ENCODE data around the gene HDAC9.

The HDAC9 gene

DNA sequence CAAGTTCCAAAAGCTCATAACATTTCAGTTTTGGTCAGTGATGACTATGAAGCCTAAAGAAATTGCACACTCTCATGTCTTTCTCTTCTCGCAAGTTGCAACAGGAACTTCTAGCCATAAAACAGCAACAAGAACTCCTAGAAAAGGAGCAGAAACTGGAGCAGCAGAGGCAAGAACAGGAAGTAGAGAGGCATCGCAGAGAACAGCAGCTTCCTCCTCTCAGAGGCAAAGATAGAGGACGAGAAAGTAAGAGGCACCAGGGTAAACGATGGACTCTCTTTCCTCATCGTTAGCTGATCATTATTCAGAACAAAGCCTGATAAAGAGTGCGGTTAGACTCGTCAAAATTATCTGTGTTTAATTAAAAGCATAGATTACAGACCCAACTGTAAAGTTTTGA lies 94.7 kb downstream of the HDAC9 start:
- Histone ChIP-seq H3K9me3 (ENCODE audit: control insufficient read depth, low read length) (no peaks in the 10 kb centered on the region), H3K36me3 (ENCODE audit: control insufficient read depth, insufficient read depth, low read length) (peaks cover 6% of the 10 kb centered on the region), H3K27ac (ENCODE audit: low read depth, low read length, severe bottlenecking) (peak overlapping the region; percentile 25), H3K4me1 (ENCODE audit: control insufficient read depth, insufficient read depth, low read length, poor library complexity, severe bottlenecking) (no peaks in the 10 kb centered on the region), H3K4me3 (ENCODE audit: extremely low read depth, insufficient read depth, low read length, poor library complexity, severe bottlenecking) (no peak overlapping the region)
- WGBS, 2 experiments (ENCODE audit: insufficient coverage in 2 of 2), result 68 to 83% methylated on average over 1 to 5 of the region's 7 CpGs

GRCh38 chr7:18590744-18591340 lies 95.3 kb downstream of the HDAC9 start:
- peaks cover 6% of the 10 kb centered on the region for H3K36me3 ChIP-seq (ENCODE audit: control insufficient read depth, insufficient read depth, low read length)
- H3K4me3 ChIP-seq (ENCODE audit: extremely low read depth, insufficient read depth, low read length, poor library complexity, severe bottlenecking), result no peak overlapping the region
- WGBS, 2 experiments (ENCODE audit: insufficient coverage in 2 of 2), result no CpG with 5 or more reads among the region's 1 CpG
- H3K27ac ChIP-seq (ENCODE audit: low read depth, low read length, severe bottlenecking), result no peak overlapping the region
- no peaks in the 10 kb centered on the region for H3K4me1 ChIP-seq (ENCODE audit: control insufficient read depth, insufficient read depth, low read length, poor library complexity, severe bottlenecking)
- no peaks in the 10 kb centered on the region for H3K9me3 ChIP-seq (ENCODE audit: control insufficient read depth, low read length)

- Histone ChIP-seq H3K4me1 (ENCODE audit: control insufficient read depth, insufficient read depth, low read length, poor library complexity, severe bottlenecking) (no peaks in the 10 kb centered on the region), H3K9me3 (ENCODE audit: control insufficient read depth, low read length) (no peaks in the 10 kb centered on the region), H3K36me3 (ENCODE audit: control insufficient read depth, insufficient read depth, low read length) (peaks cover 6% of the 10 kb centered on the region), H3K27ac (ENCODE audit: low read depth, low read length, severe bottlenecking) (no peak overlapping the region), H3K4me3 (ENCODE audit: extremely low read depth, insufficient read depth, low read length, poor library complexity, severe bottlenecking) (no peak overlapping the region)
- WGBS, 2 experiments (ENCODE audit: insufficient coverage in 2 of 2), result 90 to 95% methylated on average over 2 to 3 of the region's 4 CpGs
Measured at GRCh38 chr7:18593602-18594279, 98.2 kb downstream of the HDAC9 start.

DNA sequence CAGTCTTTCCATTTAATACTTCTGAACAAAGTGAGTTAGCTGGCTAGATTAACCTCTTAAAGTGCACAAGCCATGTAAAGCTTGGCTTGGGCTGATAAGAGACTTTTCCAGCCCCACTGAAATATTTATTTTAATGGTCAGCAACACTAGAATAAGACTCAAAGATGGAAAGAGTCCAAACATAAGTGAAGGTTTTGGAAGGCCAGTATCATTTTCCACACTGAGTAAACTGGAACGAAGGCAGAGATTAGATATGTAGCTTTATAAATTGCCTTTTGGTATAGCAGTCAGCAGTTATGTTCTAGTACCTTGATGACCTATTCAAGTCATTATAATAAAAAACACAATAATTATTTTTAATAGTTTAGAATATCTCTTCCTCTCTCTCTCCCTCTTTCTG lies 102.2 kb downstream of the HDAC9 start:
- no peak overlapping the region for H3K4me3 ChIP-seq (ENCODE audit: extremely low read depth, insufficient read depth, low read length, poor library complexity, severe bottlenecking)
- peaks cover 13% of the 10 kb centered on the region for H3K36me3 ChIP-seq (ENCODE audit: control insufficient read depth, insufficient read depth, low read length)
- no CpG with 5 or more reads among the region's 1 CpG for WGBS, 2 experiments (ENCODE audit: insufficient coverage in 2 of 2)
- peaks cover 15% of the 10 kb centered on the region for H3K9me3 ChIP-seq (ENCODE audit: control insufficient read depth, low read length)
- H3K27ac ChIP-seq (ENCODE audit: low read depth, low read length, severe bottlenecking), result no peak overlapping the region
- H3K4me1 ChIP-seq (ENCODE audit: control insufficient read depth, insufficient read depth, low read length, poor library complexity, severe bottlenecking), result no peaks in the 10 kb centered on the region

GRCh38 chr7:18607025-18607424 lies 111.5 kb downstream of the HDAC9 start:
- peaks cover 7% of the 10 kb centered on the region for H3K9me3 ChIP-seq (ENCODE audit: control insufficient read depth, low read length)
- WGBS, 2 experiments (ENCODE audit: insufficient coverage in 2 of 2), result 83 to 100% methylated on average over 1 of the region's 1 CpG
- H3K36me3 ChIP-seq (ENCODE audit: control insufficient read depth, insufficient read depth, low read length), result peaks cover 6% of the 10 kb centered on the region
- no peak overlapping the region for H3K4me3 ChIP-seq (ENCODE audit: extremely low read depth, insufficient read depth, low read length, poor library complexity, severe bottlenecking)
- H3K4me1 ChIP-seq (ENCODE audit: control insufficient read depth, insufficient read depth, low read length, poor library complexity, severe bottlenecking), result no peaks in the 10 kb centered on the region
- H3K27ac ChIP-seq (ENCODE audit: low read depth, low read length, severe bottlenecking), result no peak overlapping the region

DNA sequence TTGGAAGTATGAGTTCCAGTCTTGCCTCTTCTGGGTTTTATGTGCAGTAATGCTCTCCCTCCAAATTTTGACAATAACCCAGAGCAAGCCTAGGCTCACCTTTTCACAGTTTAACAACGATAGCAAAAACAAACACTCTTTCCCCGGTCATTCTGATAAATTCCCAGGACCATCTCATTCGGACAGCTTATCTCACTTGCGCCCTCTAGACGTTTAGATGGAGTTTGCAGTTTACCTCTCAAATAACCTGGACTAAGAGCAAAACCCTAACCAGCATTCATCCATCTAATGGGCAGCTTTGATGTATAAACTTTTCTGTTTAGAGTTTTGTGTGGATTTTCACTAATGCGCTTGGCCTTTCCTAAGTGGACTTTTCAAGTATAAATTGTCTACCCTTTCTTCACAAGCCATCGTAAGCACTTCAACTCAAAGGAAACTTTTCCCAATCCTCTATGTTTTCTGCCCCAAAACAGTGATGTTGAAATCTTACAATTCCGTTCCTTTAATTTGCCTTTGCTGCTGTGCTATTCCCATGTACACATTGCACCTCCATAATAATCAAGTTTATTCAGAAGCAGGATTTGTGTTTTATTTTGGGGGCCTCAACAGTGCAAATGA lies 114.9 kb downstream of the HDAC9 start:
- Histone ChIP-seq H3K4me1 (ENCODE audit: control insufficient read depth, insufficient read depth, low read length, poor library complexity, severe bottlenecking) (no peaks in the 10 kb centered on the region), H3K36me3 (ENCODE audit: control insufficient read depth, insufficient read depth, low read length) (peaks cover 1% of the 10 kb centered on the region), H3K27ac (ENCODE audit: low read depth, low read length, severe bottlenecking) (no peak overlapping the region), H3K9me3 (ENCODE audit: control insufficient read depth, low read length) (no peaks in the 10 kb centered on the region), H3K4me3 (ENCODE audit: extremely low read depth, insufficient read depth, low read length, poor library complexity, severe bottlenecking) (no peak overlapping the region)
- WGBS, 2 experiments (ENCODE audit: insufficient coverage in 2 of 2), result 42 to 51% methylated on average over 5 to 7 of the region's 8 CpGs

DNA sequence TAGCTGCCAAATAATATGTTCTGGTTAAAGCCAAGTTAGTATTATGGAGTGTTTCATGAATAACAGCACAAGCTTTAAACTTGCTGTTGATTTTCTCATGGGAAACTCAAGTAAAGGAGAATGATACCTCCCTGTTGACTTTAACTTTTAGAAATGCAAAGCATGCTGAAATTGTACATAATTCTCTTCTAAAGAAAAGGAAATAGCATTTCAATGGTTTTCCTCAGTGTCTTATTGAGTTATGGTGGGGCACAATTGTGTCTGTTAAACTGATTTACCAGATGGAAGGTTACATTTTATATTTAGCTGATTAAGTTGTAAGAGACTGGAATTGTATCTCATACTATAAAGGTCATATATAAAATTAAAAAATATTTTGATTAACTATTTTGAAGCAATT lies 119.3 kb downstream of the HDAC9 start:
- no peaks in the 10 kb centered on the region for H3K4me1 ChIP-seq (ENCODE audit: control insufficient read depth, insufficient read depth, low read length, poor library complexity, severe bottlenecking)
- no peaks in the 10 kb centered on the region for H3K9me3 ChIP-seq (ENCODE audit: control insufficient read depth, low read length)
- no peaks in the 10 kb centered on the region for H3K36me3 ChIP-seq (ENCODE audit: control insufficient read depth, insufficient read depth, low read length)
- no peak overlapping the region for H3K4me3 ChIP-seq (ENCODE audit: extremely low read depth, insufficient read depth, low read length, poor library complexity, severe bottlenecking)
- H3K27ac ChIP-seq (ENCODE audit: low read depth, low read length, severe bottlenecking), result no peak overlapping the region

- no peaks in the 10 kb centered on the region for H3K9me3 ChIP-seq (ENCODE audit: control insufficient read depth, low read length)
- H3K4me1 ChIP-seq (ENCODE audit: control insufficient read depth, insufficient read depth, low read length, poor library complexity, severe bottlenecking), result no peaks in the 10 kb centered on the region
- no peak overlapping the region for H3K27ac ChIP-seq (ENCODE audit: low read depth, low read length, severe bottlenecking)
- no peak overlapping the region for H3K4me3 ChIP-seq (ENCODE audit: extremely low read depth, insufficient read depth, low read length, poor library complexity, severe bottlenecking)
- no peaks in the 10 kb centered on the region for H3K36me3 ChIP-seq (ENCODE audit: control insufficient read depth, insufficient read depth, low read length)
- no CpG with 5 or more reads among the region's 1 CpG for WGBS, 2 experiments (ENCODE audit: insufficient coverage in 2 of 2)
Measured at GRCh38 chr7:18619311-18619710, 123.8 kb downstream of the HDAC9 start.

GRCh38 chr7:18623389-18623788 lies 127.8 kb downstream of the HDAC9 start:
- no peak overlapping the region for H3K27ac ChIP-seq (ENCODE audit: low read depth, low read length, severe bottlenecking)
- H3K4me3 ChIP-seq (ENCODE audit: extremely low read depth, insufficient read depth, low read length, poor library complexity, severe bottlenecking), result no peak overlapping the region
- no peaks in the 10 kb centered on the region for H3K36me3 ChIP-seq (ENCODE audit: control insufficient read depth, insufficient read depth, low read length)
- no peaks in the 10 kb centered on the region for H3K4me1 ChIP-seq (ENCODE audit: control insufficient read depth, insufficient read depth, low read length, poor library complexity, severe bottlenecking)
- WGBS, 2 experiments (ENCODE audit: insufficient coverage in 2 of 2), result 73 to 100% methylated on average over 1 to 2 of the region's 3 CpGs
- H3K9me3 ChIP-seq (ENCODE audit: control insufficient read depth, low read length), result no peaks in the 10 kb centered on the region

GRCh38 chr7:18624459-18624858 lies 128.9 kb downstream of the HDAC9 start:
- no peak overlapping the region for H3K27ac ChIP-seq (ENCODE audit: low read depth, low read length, severe bottlenecking)
- WGBS, 2 experiments (ENCODE audit: insufficient coverage in 2 of 2), result 100% methylated on average over 1 of the region's 1 CpG; no CpG with 5 or more reads in 1 of the 2 experiments

DNA sequence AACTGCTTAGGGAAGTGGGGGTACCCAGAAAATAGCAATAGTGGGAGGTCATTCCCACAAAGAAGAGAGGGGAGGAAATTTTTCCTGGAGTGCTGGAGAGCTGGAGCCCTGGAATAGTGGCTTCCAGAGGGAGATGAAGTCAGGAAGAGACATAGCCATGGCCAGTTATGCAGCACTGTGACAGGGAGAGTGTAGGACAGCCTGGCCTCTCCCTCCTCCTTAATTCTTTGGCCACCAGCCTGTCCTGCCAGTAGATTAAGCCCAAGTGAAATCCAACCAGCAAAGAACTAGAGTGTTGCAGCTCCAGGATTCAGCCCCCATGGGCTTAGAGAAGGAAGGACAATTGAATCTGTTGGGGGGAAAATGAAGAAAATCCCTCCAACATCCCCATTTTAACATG lies 130.5 kb downstream of the HDAC9 start:
- Histone ChIP-seq H3K4me1 (ENCODE audit: control insufficient read depth, insufficient read depth, low read length, poor library complexity, severe bottlenecking) (no peaks in the 10 kb centered on the region), H3K27ac (ENCODE audit: low read depth, low read length, severe bottlenecking) (no peak overlapping the region)

More at GRCh38 chr7:18624459-18624858, 128.9 kb downstream of the HDAC9 start:
- H3K9me3 ChIP-seq (ENCODE audit: control insufficient read depth, low read length), result no peaks in the 10 kb centered on the region
- no peak overlapping the region for H3K4me3 ChIP-seq (ENCODE audit: extremely low read depth, insufficient read depth, low read length, poor library complexity, severe bottlenecking)
- H3K4me1 ChIP-seq (ENCODE audit: control insufficient read depth, insufficient read depth, low read length, poor library complexity, severe bottlenecking), result no peaks in the 10 kb centered on the region
- no peaks in the 10 kb centered on the region for H3K36me3 ChIP-seq (ENCODE audit: control insufficient read depth, insufficient read depth, low read length)

More for the DNA sequence above, 130.5 kb downstream of the HDAC9 start:
- H3K36me3 ChIP-seq (ENCODE audit: control insufficient read depth, insufficient read depth, low read length), result no peaks in the 10 kb centered on the region
- H3K9me3 ChIP-seq (ENCODE audit: control insufficient read depth, low read length), result no peaks in the 10 kb centered on the region
- no peak overlapping the region for H3K4me3 ChIP-seq (ENCODE audit: extremely low read depth, insufficient read depth, low read length, poor library complexity, severe bottlenecking)

Measured in mesodermal cell (in vitro differentiated cells).